GM19035 (cell line): Measurements from ENCODE around the gene COLEC11.
A peak's percentile ranks its signal among the peaks of the same experiment; 100 is the strongest.
"Not testable (repeated sequence)": the region's sequence is repeated elsewhere in the genome, so short reads cannot be mapped to it uniquely, and the experiment has no call there.

ENCODE experiments used
- ATAC-seq: cut with Tn5 transposase; IDR thresholded peaks from one replicate; pipeline ENCODE4 v1.9.1; 2021; ENCODE audit not compliant: unreplicated experiment

The COLEC11 gene

GRCh38 chr2:3651691-3652648 lies 57.1 kb downstream of the COLEC11 start:
- peak; percentile 76 for ATAC-seq

GRCh38 chr2:3652896-3653625 lies 58.1 kb downstream of the COLEC11 start:
- ATAC-seq: no peak

- ATAC-seq: no peak
Observed at GRCh38 chr2:3654011-3654410, 59.1 kb downstream of the COLEC11 start.

- no peak for ATAC-seq
Observed at GRCh38 chr2:3654531-3655225, 59.8 kb downstream of the COLEC11 start.

- no peak for ATAC-seq
Observed at GRCh38 chr2:3655871-3656761, 61.2 kb downstream of the COLEC11 start.

- ATAC-seq: no peak
Observed at GRCh38 chr2:3656762-3657721, 62.1 kb downstream of the COLEC11 start.

- ATAC-seq: no peak
Observed at GRCh38 chr2:3657881-3658280, 63.0 kb downstream of the COLEC11 start, which contains the start of gene ALLC. Gene ALLC, plus strand, starts transcription at chr2:3658200. Its CDS starts 12,958 bp downstream, at chr2:3671158.

- ATAC-seq: no peak
Observed at GRCh38 chr2:3659447-3660432, 64.8 kb downstream of the COLEC11 start.

GRCh38 chr2:3660640-3661039 lies 65.7 kb downstream of the COLEC11 start:
- not testable (repeated sequence) for ATAC-seq

GRCh38 chr2:3661149-3661660 lies 66.3 kb downstream of the COLEC11 start:
- ATAC-seq: no peak

GRCh38 chr2:3662239-3662638 lies 67.3 kb downstream of the COLEC11 start:
- ATAC-seq: no peak

- no peak for ATAC-seq
Observed at GRCh38 chr2:3664118-3664517, 69.2 kb downstream of the COLEC11 start.

- no peak for ATAC-seq
Observed at GRCh38 chr2:3664925-3665324, 70.0 kb downstream of the COLEC11 start.

GRCh38 chr2:3665886-3666612 lies 71.1 kb downstream of the COLEC11 start:
- no peak for ATAC-seq

- ATAC-seq: no peak
Observed at GRCh38 chr2:3666613-3666975, 71.7 kb downstream of the COLEC11 start.

- no peak for ATAC-seq
Observed at GRCh38 chr2:3667151-3667631, 72.3 kb downstream of the COLEC11 start.

GRCh38 chr2:3669656-3670055 lies 74.7 kb downstream of the COLEC11 start:
- ATAC-seq: no peak
